Adrenal gland (tissue), 12 donors: ENCODE data around the gene ACSL4. TPM values are rescaled to one million over a fixed set of nuclear protein-coding genes. Genes with fewer than 3 reads are reported as not detected.

ENCODE experiments used
- DNase-seq, 7 donors: peaks; one replicate each; pipeline ENCODE4 v3.0.0-alpha.2; 2019 to 2020
- H3K27ac ChIP-seq, 5 donors: fragments of 200-600 bp; sonication (generic) in 4 of 5; 1 replicate in 3 of 5; 2 replicates in 2 of 5; pipeline versions ENCODE4 v1.5.1 to v1.8.0; 2016 to 2020; ENCODE audit warnings: mild to moderate bottlenecking in 1 of 5
- H3K27me3 ChIP-seq: fragments of 200-600 bp; 2 replicates; pipeline ENCODE4 v1.8.0; 2021
- H3K36me3 ChIP-seq, 2 donors: fragments of 200-600 bp; replicated peaks in 1 of 2; 1 replicate in 1 of 2; 2 replicates in 1 of 2; pipeline versions ENCODE4 v1.5.1 to v1.8.0; 2018 to 2022
- H3K4me1 ChIP-seq, 2 donors: fragments of 200-600 bp; replicated peaks in 1 of 2; 1 replicate in 1 of 2; 2 replicates in 1 of 2; pipeline versions ENCODE4 v1.5.1 to v1.8.0; 2018 to 2021
- H3K4me3 ChIP-seq, 4 donors: fragments of 200-600 bp; sonication (generic) in 3 of 4; one replicate each; pipeline ENCODE4 v1.5.1; 2016 to 2018
- H3K9me3 ChIP-seq, 3 donors: fragments of 200-600 bp; sonication (generic) in 1 of 3; replicated peaks in 1 of 3; 1 replicate in 2 of 3; 2 replicates in 1 of 3; pipeline versions ENCODE4 v1.5.1 to v1.8.0; 2016 to 2021
- POLR2A ChIP-seq, 2 donors: fragments of 450-650 bp; IDR thresholded peaks; one replicate each; pipeline ENCODE4 v1.6.1; 2017; ENCODE audit warnings: antibody characterized with exemption in 2 of 2, mild to moderate bottlenecking in 2 of 2, moderate library complexity in 1 of 2
- WGBS, 4 donors: extraction: QIAGEN DNeasy Blood & Tissue Kit in 2 of 4; methylation state at CpG; one replicate each; pipeline versions ENCODE4 v1.1.5 to v1.1.7; 2013 to 2017; 5-methylcytosine and 5-hydroxymethylcytosine counted together
- intact Hi-C, 2 donors: fragments of 100-400 bp; cut with DNase I; formaldehyde crosslinking; loops; one replicate each; pipeline versions ENCODE4 v1.14.1 to v1.15.0; 2022 to 2023
- polyA plus RNA-seq, 3 donors: library from polyadenylated mRNA; stranded (reverse); fragments of 200-250 nt in 2 of 3; fragments of 350-450 nt in 1 of 3; fragmentation: Illumina TruSeq in 1 of 3; extraction: RNeasy Lipid Tissue Mini Kit (QIAGEN cat#74804) in 1 of 3; gene quantifications; one replicate each; pipeline ENCODE4 v1.2.3, GENCODE V29; 2013 to 2014
- total RNA-seq, 9 donors: library from RNA; depleted of rRNA in 4 of 9; stranded (reverse); fragments of >200 nt in 4 of 9; fragments of 120-200 nt in 1 of 9; fragmentation: NEBNext Ultra II Directional in 1 of 9; extraction: Animal tissue kit (Norgen Biotek cat#: 25700) in 1 of 9; gene quantifications; one replicate each; pipeline versions ENCODE4 v1.1.0 to v1.2.4, GENCODE V29; 2013 to 2023
- TF ChIP-seq, protein P1 (sequence below), 6 experiments: fragments of 450-650 bp in 4 of 6; fragments of 200-600 bp in 2 of 6; sonication (generic) in 1 of 6; IDR thresholded peaks; 1 replicate in 5 of 6; 2 replicates in 1 of 6; pipeline versions ENCODE4 v1.5.1 to v1.8.0; 2016 to 2021; ENCODE audit warnings: antibody characterized with exemption in 6 of 6, mild to moderate bottlenecking in 2 of 6, moderate library complexity in 1 of 6
- donor health status: healthy with polysubstance abuse.
- donor health status: Bipolar disorder and iron deficiency.
- donor health status: DM: yes; HTN: yes; CAD: no.
- donor health status: DM: no; HTN: no; CAD: no.
- donor health status: DM: no; HTN: no; CAD: no.
- donor health status: DM: yes; HTN: yes; CAD: no.

The ACSL4 gene
- total and polyA plus RNA-seq, 12 donors = 16.9 to 192 (median 114) TPM

DNA sequence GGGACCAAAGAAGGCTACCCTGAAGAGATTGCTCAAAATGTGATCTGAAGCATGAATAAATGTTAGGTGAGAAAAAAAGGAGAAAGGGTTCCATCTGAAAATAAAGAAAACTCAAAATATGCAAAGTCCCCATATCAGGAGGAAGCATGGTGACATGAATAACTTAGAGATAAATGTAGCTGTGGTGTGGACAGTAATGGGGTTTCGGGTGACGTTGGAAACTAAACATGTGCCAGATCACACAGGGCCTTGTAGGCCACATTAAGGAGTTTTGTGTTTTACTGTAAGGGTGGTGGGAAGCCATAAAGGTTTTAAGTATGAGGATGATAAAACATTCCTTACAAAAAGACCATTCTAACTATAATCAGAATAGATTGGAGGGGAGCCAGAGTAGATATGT lies 40.3 kb upstream of the ACSL4 start:
- Histone ChIP-seq H3K27ac (peak overlapping the region in 2 of 5 donors; percentile 77 to 84), H3K36me3 (no peaks in the 10 kb centered on the region), H3K9me3 (no peaks in the 10 kb centered on the region), H3K4me3 (no peak overlapping the region), H3K27me3 (no peaks in the 10 kb centered on the region), H3K4me1 (peaks cover 0 to 13% of the 10 kb centered on the region in 2 donors)
- intact Hi-C loops = no loop called here
- WGBS, 4 donors = 76 to 96% (median 91%) methylated on average over 2 of the region's 2 CpGs
- TF ChIP-seq, protein P1, sequence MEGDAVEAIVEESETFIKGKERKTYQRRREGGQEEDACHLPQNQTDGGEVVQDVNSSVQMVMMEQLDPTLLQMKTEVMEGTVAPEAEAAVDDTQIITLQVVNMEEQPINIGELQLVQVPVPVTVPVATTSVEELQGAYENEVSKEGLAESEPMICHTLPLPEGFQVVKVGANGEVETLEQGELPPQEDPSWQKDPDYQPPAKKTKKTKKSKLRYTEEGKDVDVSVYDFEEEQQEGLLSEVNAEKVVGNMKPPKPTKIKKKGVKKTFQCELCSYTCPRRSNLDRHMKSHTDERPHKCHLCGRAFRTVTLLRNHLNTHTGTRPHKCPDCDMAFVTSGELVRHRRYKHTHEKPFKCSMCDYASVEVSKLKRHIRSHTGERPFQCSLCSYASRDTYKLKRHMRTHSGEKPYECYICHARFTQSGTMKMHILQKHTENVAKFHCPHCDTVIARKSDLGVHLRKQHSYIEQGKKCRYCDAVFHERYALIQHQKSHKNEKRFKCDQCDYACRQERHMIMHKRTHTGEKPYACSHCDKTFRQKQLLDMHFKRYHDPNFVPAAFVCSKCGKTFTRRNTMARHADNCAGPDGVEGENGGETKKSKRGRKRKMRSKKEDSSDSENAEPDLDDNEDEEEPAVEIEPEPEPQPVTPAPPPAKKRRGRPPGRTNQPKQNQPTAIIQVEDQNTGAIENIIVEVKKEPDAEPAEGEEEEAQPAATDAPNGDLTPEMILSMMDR (IDR thresholded peaks at IDR 0.05) = no peak
- TF ChIP-seq POLR2A (IDR thresholded peaks at IDR 0.05) = no peak
- DNase-seq = no peak

DNA sequence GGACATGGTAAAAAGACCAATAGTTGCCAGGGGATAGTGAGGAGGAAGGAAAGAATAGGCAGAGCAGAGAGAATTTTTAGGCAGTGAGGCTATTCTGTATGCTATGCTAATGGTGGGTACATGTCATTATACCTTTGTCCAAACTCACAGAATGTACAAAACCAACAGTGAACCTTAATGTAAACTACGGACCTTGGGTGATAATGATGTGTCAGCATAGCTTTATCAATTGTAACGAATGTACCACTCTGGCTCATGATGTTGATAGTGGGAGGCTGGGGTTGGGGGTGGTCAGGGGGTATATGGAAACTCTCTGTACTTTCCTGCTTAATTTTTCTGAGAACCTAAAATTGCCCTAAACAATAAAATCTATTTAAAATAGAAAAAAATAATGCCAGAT lies 37.7 kb upstream of the ACSL4 start:
- H3K36me3 ChIP-seq = no peaks in the 10 kb centered on the region
- 72 to 87% (median 75%) methylated on average over 2 of the region's 2 CpGs for WGBS, 4 donors
- TF ChIP-seq, protein P1 (IDR thresholded peaks at IDR 0.05) = no peak
- no peak for TF ChIP-seq POLR2A (IDR thresholded peaks at IDR 0.05)
- intact Hi-C loops = no loop called here
- H3K27ac ChIP-seq = no peak overlapping the region
- H3K4me3 ChIP-seq = no peak overlapping the region
- no peaks in the 10 kb centered on the region for H3K9me3 ChIP-seq
- no peaks in the 10 kb centered on the region for H3K27me3 ChIP-seq
- H3K4me1 ChIP-seq = peaks cover 0 to 13% of the 10 kb centered on the region in 2 donors
- DNase-seq = no peak

DNA sequence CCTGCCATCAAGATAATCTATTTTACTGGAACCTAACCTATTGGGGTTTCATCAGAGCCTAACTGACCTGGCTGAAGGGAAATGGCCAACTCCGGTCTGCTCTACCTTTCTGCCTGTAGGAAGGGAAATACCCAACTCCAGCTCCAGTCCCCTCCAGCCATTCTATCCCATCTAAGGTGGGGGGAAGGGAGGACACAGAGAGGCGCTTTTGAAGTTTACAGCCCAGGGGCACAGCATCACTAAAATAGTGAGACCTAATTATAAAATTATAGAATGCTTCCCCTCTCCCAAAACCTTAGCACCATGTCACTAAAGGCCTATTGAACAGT lies 27.8 kb upstream of the ACSL4 start:
- DNase-seq = no peak
- Histone ChIP-seq H3K4me3 (no peak overlapping the region), H3K9me3 (no peaks in the 10 kb centered on the region), H3K36me3 (no peaks in the 10 kb centered on the region), H3K4me1 (no peaks in the 10 kb centered on the region), H3K27ac (no peak overlapping the region), H3K27me3 (peaks cover 8% of the 10 kb centered on the region)
- TF ChIP-seq POLR2A (IDR thresholded peaks at IDR 0.05) = no peak
- TF ChIP-seq, protein P1 (IDR thresholded peaks at IDR 0.05) = no peak
- 72 to 88% (median 83%) methylated on average over 1 to 2 of the region's 2 CpGs for WGBS, 4 donors
- intact Hi-C loops = no loop called here

DNA sequence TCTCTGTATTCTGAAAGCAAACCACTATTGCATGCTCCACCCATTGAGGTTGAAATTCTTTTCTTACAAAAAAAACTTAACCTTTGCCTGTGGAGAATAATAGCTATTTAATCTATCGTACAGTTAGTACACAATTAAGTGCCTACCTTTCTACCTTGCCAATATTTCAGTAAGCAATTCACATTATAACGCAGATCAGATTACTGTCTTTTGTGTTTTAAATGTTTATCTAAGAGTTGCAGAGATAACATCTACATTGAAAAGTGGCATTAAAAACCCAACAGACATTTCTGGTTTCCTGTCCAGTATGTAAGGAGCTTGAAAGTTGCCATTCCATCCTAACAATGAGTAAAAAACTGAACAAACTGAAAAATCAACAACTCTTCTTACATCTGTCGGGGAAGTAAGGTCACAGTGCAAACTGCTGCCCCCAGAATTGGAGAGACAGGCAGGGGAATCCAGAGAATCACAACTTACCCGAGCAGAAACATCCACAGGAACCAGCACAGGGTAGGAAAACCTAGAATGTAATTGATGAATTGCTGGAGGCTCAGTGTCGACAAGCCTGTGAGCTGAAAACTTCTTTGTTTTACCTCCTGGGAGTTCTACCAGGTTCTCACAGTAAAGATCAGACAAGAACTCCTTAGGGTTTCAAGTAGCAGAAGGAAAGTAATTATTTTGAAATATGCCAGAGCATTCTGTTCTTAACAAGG lies 27.3 kb upstream of the ACSL4 start:
- no peak overlapping the region for H3K27ac ChIP-seq
- H3K4me3 ChIP-seq = no peak overlapping the region
- 59 to 76% (median 66%) methylated on average over 5 of the region's 5 CpGs for WGBS, 4 donors
- no peaks in the 10 kb centered on the region for H3K9me3 ChIP-seq
- intact Hi-C loops = no loop called here
- DNase-seq = no peak
- peaks cover 8% of the 10 kb centered on the region for H3K27me3 ChIP-seq
- no peaks in the 10 kb centered on the region for H3K36me3 ChIP-seq
- no peak for TF ChIP-seq POLR2A (IDR thresholded peaks at IDR 0.05)
- TF ChIP-seq, protein P1 (IDR thresholded peaks at IDR 0.05) = no peak
- H3K4me1 ChIP-seq = no peaks in the 10 kb centered on the region
